Measurements from ENCODE around the gene MTF2.

MTF2 gene

GRCh38 chr1:93083979-93084378 lies 4.9 kb downstream of the MTF2 start:
- WGBS, 2 experiments (ENCODE audit: insufficient coverage in 2 of 2): no CpG with 5 or more reads among the region's 2 CpGs
- peaks cover 58% of the 10 kb centered on the region for H3K36me3 ChIP-seq (ENCODE audit: control insufficient read depth, insufficient read depth, low read length)
- no peak overlapping the region for H3K4me3 ChIP-seq (ENCODE audit: extremely low read depth, insufficient read depth, low read length, poor library complexity, severe bottlenecking)
- no peak overlapping the region for H3K27ac ChIP-seq (ENCODE audit: low read depth, low read length, severe bottlenecking)
- peaks cover 14% of the 10 kb centered on the region for H3K9me3 ChIP-seq (ENCODE audit: control insufficient read depth, low read length)
- H3K4me1 ChIP-seq (ENCODE audit: control insufficient read depth, insufficient read depth, low read length, poor library complexity, severe bottlenecking): no peaks in the 10 kb centered on the region

- H3K4me1 ChIP-seq (ENCODE audit: control insufficient read depth, insufficient read depth, low read length, poor library complexity, severe bottlenecking): no peaks in the 10 kb centered on the region
- no peak overlapping the region for H3K4me3 ChIP-seq (ENCODE audit: extremely low read depth, insufficient read depth, low read length, poor library complexity, severe bottlenecking)
- peaks cover 14% of the 10 kb centered on the region for H3K9me3 ChIP-seq (ENCODE audit: control insufficient read depth, low read length)
- no peak overlapping the region for H3K27ac ChIP-seq (ENCODE audit: low read depth, low read length, severe bottlenecking)
- WGBS, 2 experiments (ENCODE audit: insufficient coverage in 2 of 2): 100% methylated on average over 1 to 2 of the region's 2 CpGs
- peaks cover 62% of the 10 kb centered on the region for H3K36me3 ChIP-seq (ENCODE audit: control insufficient read depth, insufficient read depth, low read length)
These were observed 8.4 kb downstream of the MTF2 start for GRCh38 chr1:93087532-93087931.

DNA sequence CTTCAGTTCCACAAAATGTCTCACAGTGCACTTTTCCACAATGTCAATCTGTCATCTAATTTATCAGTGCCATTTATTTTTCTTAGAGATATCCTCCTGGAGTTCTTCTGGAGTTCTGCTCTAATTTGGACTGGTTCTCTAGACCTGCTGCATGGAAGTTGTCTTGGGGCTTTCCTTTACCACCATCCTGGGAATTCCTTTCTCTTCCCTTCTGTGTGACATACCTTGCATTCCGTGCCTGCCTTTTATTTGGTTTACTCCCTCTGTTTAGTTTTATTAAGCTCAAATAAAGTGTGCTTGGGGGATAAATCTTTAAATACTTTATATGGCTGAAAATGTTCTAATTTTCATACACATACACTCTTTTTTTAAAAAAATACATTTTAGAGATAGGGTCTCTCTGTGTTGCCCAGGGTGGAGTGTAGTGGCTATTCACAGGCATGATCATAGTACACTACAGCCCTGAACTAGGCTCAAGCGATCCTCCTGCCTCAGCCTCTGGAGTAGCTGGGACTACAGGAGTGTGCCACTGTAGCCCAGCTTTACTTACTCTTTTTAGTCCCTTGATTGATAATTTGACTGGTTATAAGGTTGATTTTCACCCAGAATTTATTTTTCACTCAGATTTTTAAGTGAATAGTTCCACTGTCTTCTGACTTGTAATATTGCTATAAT lies 14.4 kb downstream of the MTF2 start:
- no peaks in the 10 kb centered on the region for H3K9me3 ChIP-seq (ENCODE audit: control insufficient read depth, low read length)
- H3K4me3 ChIP-seq (ENCODE audit: extremely low read depth, insufficient read depth, low read length, poor library complexity, severe bottlenecking): no peak overlapping the region
- H3K36me3 ChIP-seq (ENCODE audit: control insufficient read depth, insufficient read depth, low read length): peaks cover 21% of the 10 kb centered on the region
- peak overlapping the region; percentile 37 for H3K27ac ChIP-seq (ENCODE audit: low read depth, low read length, severe bottlenecking)
- 100% methylated on average over 1 of the region's 2 CpGs; no CpG with 5 or more reads in 1 of the 2 experiments for WGBS, 2 experiments (ENCODE audit: insufficient coverage in 2 of 2)
- H3K4me1 ChIP-seq (ENCODE audit: control insufficient read depth, insufficient read depth, low read length, poor library complexity, severe bottlenecking): no peaks in the 10 kb centered on the region

- H3K4me1 ChIP-seq (ENCODE audit: control insufficient read depth, insufficient read depth, low read length, poor library complexity, severe bottlenecking): no peaks in the 10 kb centered on the region
- WGBS, 2 experiments (ENCODE audit: insufficient coverage in 2 of 2): 100% methylated on average over 1 to 3 of the region's 6 CpGs
- no peaks in the 10 kb centered on the region for H3K9me3 ChIP-seq (ENCODE audit: control insufficient read depth, low read length)
- peaks cover 14% of the 10 kb centered on the region for H3K36me3 ChIP-seq (ENCODE audit: control insufficient read depth, insufficient read depth, low read length)
- H3K27ac ChIP-seq (ENCODE audit: low read depth, low read length, severe bottlenecking): no peak overlapping the region
- no peak overlapping the region for H3K4me3 ChIP-seq (ENCODE audit: extremely low read depth, insufficient read depth, low read length, poor library complexity, severe bottlenecking)
These were observed 16.9 kb downstream of the MTF2 start for GRCh38 chr1:93095804-93096585.

GRCh38 chr1:93102142-93102541 lies 23.1 kb downstream of the MTF2 start:
- 100% methylated on average over 1 of the region's 4 CpGs for WGBS, 2 experiments (ENCODE audit: insufficient coverage in 2 of 2)
- Histone ChIP-seq H3K27ac (ENCODE audit: low read depth, low read length, severe bottlenecking) (no peak overlapping the region), H3K36me3 (ENCODE audit: control insufficient read depth, insufficient read depth, low read length) (peaks cover 55% of the 10 kb centered on the region), H3K9me3 (ENCODE audit: control insufficient read depth, low read length) (no peaks in the 10 kb centered on the region), H3K4me1 (ENCODE audit: control insufficient read depth, insufficient read depth, low read length, poor library complexity, severe bottlenecking) (no peaks in the 10 kb centered on the region), H3K4me3 (ENCODE audit: extremely low read depth, insufficient read depth, low read length, poor library complexity, severe bottlenecking) (no peak overlapping the region)

GRCh38 chr1:93106226-93106625 lies 27.1 kb downstream of the MTF2 start:
- no peaks in the 10 kb centered on the region for H3K9me3 ChIP-seq (ENCODE audit: control insufficient read depth, low read length)
- no peaks in the 10 kb centered on the region for H3K4me1 ChIP-seq (ENCODE audit: control insufficient read depth, insufficient read depth, low read length, poor library complexity, severe bottlenecking)
- peaks cover 59% of the 10 kb centered on the region for H3K36me3 ChIP-seq (ENCODE audit: control insufficient read depth, insufficient read depth, low read length)
- H3K4me3 ChIP-seq (ENCODE audit: extremely low read depth, insufficient read depth, low read length, poor library complexity, severe bottlenecking): no peak overlapping the region
- H3K27ac ChIP-seq (ENCODE audit: low read depth, low read length, severe bottlenecking): no peak overlapping the region
- 100% methylated on average over 1 of the region's 2 CpGs; no CpG with 5 or more reads in 1 of the 2 experiments for WGBS, 2 experiments (ENCODE audit: insufficient coverage in 2 of 2)

GRCh38 chr1:93107395-93107794 lies 28.3 kb downstream of the MTF2 start:
- H3K36me3 ChIP-seq (ENCODE audit: control insufficient read depth, insufficient read depth, low read length): peaks cover 51% of the 10 kb centered on the region
- WGBS, 2 experiments (ENCODE audit: insufficient coverage in 2 of 2): 90 to 94% methylated on average over 2 to 3 of the region's 4 CpGs

DNA sequence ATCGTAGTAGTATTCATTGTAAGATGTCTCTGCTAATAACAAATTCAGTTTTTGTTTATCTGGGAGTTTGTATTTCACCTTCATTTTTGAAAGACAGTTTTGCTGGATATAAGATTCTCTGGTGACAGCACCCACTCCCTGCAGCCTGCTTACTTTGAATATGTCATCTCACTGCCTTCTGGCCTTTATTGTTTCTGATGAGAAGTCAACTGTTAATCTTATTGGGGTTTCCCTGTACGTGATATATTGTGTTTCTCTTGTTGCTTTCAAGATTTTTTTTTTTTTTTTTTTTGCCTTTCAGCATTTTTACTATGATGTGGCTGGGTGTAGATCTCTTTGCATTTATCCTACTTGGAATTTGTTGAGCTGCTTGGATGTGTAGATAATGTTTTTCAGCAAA lies 29.3 kb downstream of the MTF2 start:
- Histone ChIP-seq H3K4me3 (ENCODE audit: extremely low read depth, insufficient read depth, low read length, poor library complexity, severe bottlenecking) (no peak overlapping the region), H3K36me3 (ENCODE audit: control insufficient read depth, insufficient read depth, low read length) (peaks cover 59% of the 10 kb centered on the region), H3K9me3 (ENCODE audit: control insufficient read depth, low read length) (no peaks in the 10 kb centered on the region), H3K4me1 (ENCODE audit: control insufficient read depth, insufficient read depth, low read length, poor library complexity, severe bottlenecking) (no peaks in the 10 kb centered on the region), H3K27ac (ENCODE audit: low read depth, low read length, severe bottlenecking) (no peak overlapping the region)
- WGBS, 2 experiments (ENCODE audit: insufficient coverage in 2 of 2): 100% methylated on average over 1 of the region's 2 CpGs; no CpG with 5 or more reads in 1 of the 2 experiments

More at GRCh38 chr1:93107395-93107794, 28.3 kb downstream of the MTF2 start:
- H3K4me1 ChIP-seq (ENCODE audit: control insufficient read depth, insufficient read depth, low read length, poor library complexity, severe bottlenecking): no peaks in the 10 kb centered on the region
- no peak overlapping the region for H3K4me3 ChIP-seq (ENCODE audit: extremely low read depth, insufficient read depth, low read length, poor library complexity, severe bottlenecking)
- H3K27ac ChIP-seq (ENCODE audit: low read depth, low read length, severe bottlenecking): no peak overlapping the region
- no peaks in the 10 kb centered on the region for H3K9me3 ChIP-seq (ENCODE audit: control insufficient read depth, low read length)

GRCh38 chr1:93109578-93109977 lies 30.5 kb downstream of the MTF2 start:
- no peaks in the 10 kb centered on the region for H3K9me3 ChIP-seq (ENCODE audit: control insufficient read depth, low read length)
- WGBS, 2 experiments (ENCODE audit: insufficient coverage in 2 of 2): 94% methylated on average over 2 of the region's 2 CpGs; no CpG with 5 or more reads in 1 of the 2 experiments
- no peak overlapping the region for H3K4me3 ChIP-seq (ENCODE audit: extremely low read depth, insufficient read depth, low read length, poor library complexity, severe bottlenecking)

DNA sequence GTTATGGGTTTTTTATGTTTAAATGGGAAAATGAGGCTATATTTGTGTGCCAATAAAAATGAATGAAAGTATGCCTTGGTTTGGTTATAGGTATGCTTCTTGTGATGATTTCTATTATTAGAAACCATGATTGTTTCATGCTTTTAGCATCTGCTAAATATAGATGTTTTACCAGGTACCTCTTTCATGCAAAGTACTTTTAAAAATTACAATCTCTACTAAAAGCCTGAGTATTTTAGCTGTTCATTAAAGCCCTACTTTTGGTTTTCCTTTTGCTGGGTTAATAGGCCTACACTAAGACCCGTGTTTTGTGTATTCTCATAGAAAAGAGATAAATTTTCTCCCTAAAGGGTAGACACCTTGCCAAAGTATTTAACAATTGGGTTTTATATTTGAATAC lies 32.0 kb downstream of the MTF2 start:
- no peak overlapping the region for H3K27ac ChIP-seq (ENCODE audit: low read depth, low read length, severe bottlenecking)
- H3K36me3 ChIP-seq (ENCODE audit: control insufficient read depth, insufficient read depth, low read length): peaks cover 48% of the 10 kb centered on the region

More at GRCh38 chr1:93109578-93109977, 30.5 kb downstream of the MTF2 start:
- Histone ChIP-seq H3K4me1 (ENCODE audit: control insufficient read depth, insufficient read depth, low read length, poor library complexity, severe bottlenecking) (no peaks in the 10 kb centered on the region), H3K27ac (ENCODE audit: low read depth, low read length, severe bottlenecking) (no peak overlapping the region), H3K36me3 (ENCODE audit: control insufficient read depth, insufficient read depth, low read length) (peaks cover 52% of the 10 kb centered on the region)

DNA sequence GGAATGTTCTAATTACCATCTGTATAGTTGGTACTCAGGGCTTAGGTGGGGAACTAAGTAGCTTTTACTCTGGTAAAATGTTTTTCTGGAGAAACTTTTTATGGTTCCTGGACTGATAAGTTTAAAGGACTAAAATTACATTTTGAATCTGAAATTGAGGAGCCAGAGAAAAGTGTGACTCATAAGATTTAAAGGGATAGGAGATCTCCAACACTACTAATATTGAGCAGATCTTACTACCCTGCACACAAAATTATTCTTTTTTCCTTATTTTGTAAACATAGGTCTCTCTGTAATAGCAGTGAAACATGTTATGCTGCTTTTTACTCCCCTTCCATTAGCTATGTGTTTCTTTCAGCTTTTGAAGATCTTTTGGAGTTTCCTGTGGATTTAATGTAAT lies 32.5 kb downstream of the MTF2 start:
- Histone ChIP-seq H3K4me1 (ENCODE audit: control insufficient read depth, insufficient read depth, low read length, poor library complexity, severe bottlenecking) (no peaks in the 10 kb centered on the region), H3K27ac (ENCODE audit: low read depth, low read length, severe bottlenecking) (no peak overlapping the region), H3K36me3 (ENCODE audit: control insufficient read depth, insufficient read depth, low read length) (peaks cover 48% of the 10 kb centered on the region), H3K9me3 (ENCODE audit: control insufficient read depth, low read length) (no peaks in the 10 kb centered on the region), H3K4me3 (ENCODE audit: extremely low read depth, insufficient read depth, low read length, poor library complexity, severe bottlenecking) (no peak overlapping the region)

More for the DNA sequence above, 32.0 kb downstream of the MTF2 start:
- H3K4me3 ChIP-seq (ENCODE audit: extremely low read depth, insufficient read depth, low read length, poor library complexity, severe bottlenecking): no peak overlapping the region
- no peaks in the 10 kb centered on the region for H3K9me3 ChIP-seq (ENCODE audit: control insufficient read depth, low read length)
- no peaks in the 10 kb centered on the region for H3K4me1 ChIP-seq (ENCODE audit: control insufficient read depth, insufficient read depth, low read length, poor library complexity, severe bottlenecking)
- no CpG with 5 or more reads among the region's 1 CpG for WGBS, 2 experiments (ENCODE audit: insufficient coverage in 2 of 2)

All from mesodermal cell (in vitro differentiated cells).